HG03060 (cell line): Measurements from ENCODE around the gene GNL3L.
"Not testable (repeated sequence)": the region's sequence is repeated elsewhere in the genome, so short reads cannot be mapped to it uniquely, and the experiment has no call there.

Experiments
- ATAC-seq: cut with Tn5 transposase; IDR thresholded peaks from one replicate; pipeline ENCODE4 v1.9.1; 2021; ENCODE audit warnings: low read depth, moderate number of reproducible peaks; ENCODE audit not compliant: unreplicated experiment

Gene GNL3L

DNA sequence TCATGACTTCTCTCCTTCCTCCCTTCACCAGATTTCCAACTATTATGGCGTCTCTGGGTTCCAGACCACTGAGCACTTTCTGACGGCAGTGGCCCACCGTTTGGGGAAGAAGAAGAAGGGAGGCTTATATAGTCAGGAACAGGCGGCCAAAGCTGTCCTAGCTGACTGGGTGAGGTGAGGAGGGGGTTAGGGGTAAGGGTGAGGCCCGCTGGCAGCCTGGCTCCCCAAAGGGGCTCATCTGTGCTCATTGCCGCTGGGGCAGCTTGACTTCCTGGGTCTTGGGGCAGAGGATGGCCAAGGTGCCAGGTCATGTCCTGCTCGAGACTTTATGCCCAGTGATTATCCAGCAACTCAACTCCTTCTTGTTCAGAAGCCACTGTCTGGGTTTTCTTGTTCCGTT lies 21.8 kb downstream of the GNL3L start:
- ATAC-seq = no peak

DNA sequence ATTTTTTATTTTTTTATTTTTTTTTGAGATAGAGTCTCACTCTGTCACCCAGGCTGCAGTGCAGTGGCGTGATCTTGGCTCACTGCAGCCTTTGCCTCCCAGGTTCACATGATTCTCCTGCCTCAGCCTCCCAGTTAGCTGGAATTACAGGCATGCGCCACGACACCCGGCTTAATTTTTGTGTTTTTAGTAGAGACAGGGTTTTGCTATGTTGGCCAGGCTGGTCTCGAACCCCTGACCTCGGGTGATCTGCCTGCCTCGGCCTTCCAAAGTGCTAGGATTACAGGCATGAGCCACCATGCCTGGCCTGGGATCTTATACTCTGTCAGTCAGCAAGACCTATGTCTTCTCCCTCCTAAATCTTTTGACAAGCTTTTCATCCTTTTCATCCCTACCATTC lies 25.0 kb downstream of the GNL3L start:
- ATAC-seq = not testable (repeated sequence)

DNA sequence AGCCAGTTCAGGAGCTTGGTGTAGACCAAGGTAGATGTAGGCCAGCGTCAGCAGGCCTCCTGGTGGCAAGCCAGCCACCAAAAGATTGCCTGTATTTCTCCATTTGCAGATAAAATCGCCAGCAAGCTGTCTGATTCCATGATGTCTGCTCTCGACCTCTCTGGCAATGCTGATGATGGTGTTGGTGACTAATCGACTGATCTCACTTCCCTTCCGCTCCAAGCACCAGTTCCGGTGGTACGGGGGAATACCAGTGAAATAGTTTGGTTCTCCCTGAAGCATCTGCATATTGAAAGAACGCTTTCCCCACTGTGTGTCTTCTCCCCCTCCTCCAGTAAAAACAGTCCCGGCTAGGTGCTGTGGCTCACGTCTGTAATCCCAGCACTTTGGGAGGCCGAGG lies 30.4 kb downstream of the GNL3L start:
- no peak for ATAC-seq

DNA sequence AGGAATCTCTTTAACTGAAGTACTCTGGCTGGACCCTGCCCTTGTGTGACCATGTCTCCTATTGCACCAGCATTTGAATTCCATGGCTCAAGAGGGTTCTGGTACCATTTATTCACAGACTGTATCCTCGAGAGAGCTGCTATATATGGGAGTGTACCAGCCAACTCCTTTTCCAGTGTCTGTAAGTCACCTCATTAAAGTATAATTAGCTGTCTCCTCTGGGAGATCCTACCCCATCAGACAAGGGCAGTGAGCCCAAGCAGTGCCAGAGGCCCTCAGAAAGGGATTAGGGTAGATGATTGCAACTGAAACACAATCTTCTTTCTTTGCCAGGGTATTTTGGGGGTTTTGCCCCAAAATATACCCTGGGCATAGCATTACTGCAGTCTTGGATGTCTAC lies 31.6 kb downstream of the GNL3L start:
- ATAC-seq = no peak

DNA sequence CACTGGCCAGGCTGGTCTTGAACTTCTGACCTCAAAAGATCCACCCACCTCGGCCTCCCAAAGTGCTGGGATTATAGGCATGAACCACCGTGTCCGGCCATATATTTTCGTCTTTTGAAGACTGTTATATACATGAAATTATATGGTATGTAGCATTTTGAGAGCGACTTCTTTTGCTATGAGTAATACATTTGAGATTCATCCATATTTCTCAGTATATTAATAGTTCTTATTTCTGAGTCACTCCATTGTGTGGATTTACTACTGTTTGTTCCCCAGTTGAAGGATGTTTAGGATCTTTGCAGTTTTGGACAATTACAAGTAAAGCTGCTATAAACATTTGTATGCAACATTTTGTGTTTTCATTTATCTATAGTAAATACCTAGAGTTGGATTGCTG lies 34.9 kb downstream of the GNL3L start:
- no peak for ATAC-seq

DNA sequence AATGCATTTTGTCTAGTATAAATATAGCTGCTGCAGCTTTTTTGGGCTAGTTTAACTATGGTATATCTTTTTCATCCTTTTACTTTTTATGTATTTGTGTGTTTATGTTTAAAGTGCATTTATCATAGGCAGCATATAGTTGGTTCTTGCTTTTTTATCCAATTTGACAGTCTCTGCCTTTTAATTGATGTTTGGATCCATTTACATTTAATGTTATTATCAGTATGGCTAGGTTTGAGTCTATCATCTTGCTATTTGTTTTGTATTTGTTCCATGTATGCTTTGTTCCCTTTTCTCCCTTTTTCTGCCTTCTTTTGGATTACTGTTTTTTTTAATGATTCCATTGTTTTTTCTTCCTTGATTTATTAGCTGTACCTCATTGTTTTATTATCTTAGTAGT lies 40.3 kb downstream of the GNL3L start:
- no peak for ATAC-seq

DNA sequence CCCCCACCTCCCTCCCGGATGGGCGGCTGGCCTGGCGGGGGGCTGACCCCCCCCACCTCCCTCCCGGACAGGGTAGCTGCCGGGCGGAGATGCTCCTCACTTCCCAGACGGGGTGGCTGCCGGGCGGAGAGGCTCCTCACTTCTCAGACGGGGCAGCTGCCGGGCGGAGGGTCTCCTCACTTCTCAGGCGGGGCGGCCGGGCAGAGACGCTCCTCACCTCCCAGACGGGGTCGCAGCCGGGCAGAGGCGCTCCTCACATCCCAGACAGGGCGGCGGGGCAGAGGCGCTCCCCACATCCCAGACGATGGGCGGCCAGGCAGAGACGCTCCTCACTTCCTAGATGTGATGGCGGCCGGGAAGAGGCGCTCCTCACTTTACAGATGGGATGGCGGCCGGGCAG lies 42.6 kb downstream of the GNL3L start:
- ATAC-seq = not testable (repeated sequence)

DNA sequence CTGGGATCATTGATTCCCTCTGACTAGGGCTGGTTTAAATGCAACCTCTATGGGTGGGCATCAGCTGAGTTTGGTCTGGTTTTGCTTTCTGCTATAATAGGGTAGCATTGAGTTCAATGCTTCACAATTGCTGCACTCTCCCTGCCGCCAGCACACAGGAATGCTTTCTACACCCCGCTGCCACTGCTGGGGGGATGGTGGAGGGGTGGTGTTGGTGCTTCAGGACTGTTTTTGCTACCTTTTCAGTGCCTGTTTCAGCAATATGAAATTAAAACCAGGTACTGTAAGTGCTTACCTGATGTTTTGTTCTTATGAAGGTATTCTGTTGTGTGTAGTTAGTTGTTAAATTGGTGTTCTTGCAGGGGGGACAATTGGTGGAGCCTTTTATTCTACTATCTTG lies 67.7 kb downstream of the GNL3L start:
- ATAC-seq = no peak

DNA sequence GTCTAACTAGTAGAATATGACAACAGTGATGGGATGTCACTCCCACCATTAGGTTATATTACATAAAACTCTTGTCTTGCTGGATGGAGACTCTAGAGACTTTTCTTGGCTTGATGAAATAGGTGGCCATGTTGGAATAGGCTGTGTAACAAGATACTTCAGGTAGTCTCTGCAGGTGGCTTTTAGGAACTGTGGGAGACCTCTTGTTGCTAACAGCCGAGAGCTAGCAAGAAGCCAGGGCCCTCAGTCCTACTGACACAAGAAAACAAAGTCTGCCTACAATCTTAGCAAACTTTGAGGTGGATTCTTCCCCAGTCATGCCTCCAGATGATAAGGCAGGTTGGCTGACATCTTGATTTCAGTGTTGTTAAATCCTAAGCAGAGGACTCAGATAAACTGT lies 72.5 kb downstream of the GNL3L start:
- no peak for ATAC-seq
